Measurements from ENCODE around the gene TRIM10.

Gene TRIM10

GRCh38 chr6:30160008-30160784 lies 815 bp downstream of the TRIM10 start:
- Histone ChIP-seq H3K4me3 (ENCODE audit: low read depth, low read length) (no peak overlapping the region), H3K27ac (ENCODE audit: low read depth, low read length) (no peak overlapping the region), H3K79me2 (ENCODE audit: control insufficient read depth, insufficient read depth, low read length, unreplicated experiment) (no peaks in the 10 kb centered on the region), H3K27me3 (ENCODE audit: insufficient read depth, low read length) (no peaks in the 10 kb centered on the region), H3K36me3 (ENCODE audit: insufficient read depth, low read length) (no peaks in the 10 kb centered on the region), H3K4me1 (ENCODE audit: control insufficient read depth, insufficient read depth, low read length, unreplicated experiment) (peaks cover 25% of the 10 kb centered on the region), H2AFZ (ENCODE audit: low read length, unreplicated experiment) (no peak overlapping the region)

GRCh38 chr6:30158475-30159040 lies 2.5 kb downstream of the TRIM10 start:
- no peaks in the 10 kb centered on the region for H3K36me3 ChIP-seq (ENCODE audit: insufficient read depth, low read length)
- H3K4me3 ChIP-seq (ENCODE audit: low read depth, low read length) = no peak overlapping the region
- no peak overlapping the region for H3K27ac ChIP-seq (ENCODE audit: low read depth, low read length)
- H2AFZ ChIP-seq (ENCODE audit: low read length, unreplicated experiment) = no peak overlapping the region
- H3K4me1 ChIP-seq (ENCODE audit: control insufficient read depth, insufficient read depth, low read length, unreplicated experiment) = peaks cover 35% of the 10 kb centered on the region
- no peaks in the 10 kb centered on the region for H3K27me3 ChIP-seq (ENCODE audit: insufficient read depth, low read length)
- no peaks in the 10 kb centered on the region for H3K79me2 ChIP-seq (ENCODE audit: control insufficient read depth, insufficient read depth, low read length, unreplicated experiment)

GRCh38 chr6:30157999-30158398 lies 3.0 kb downstream of the TRIM10 start:
- H3K4me3 ChIP-seq (ENCODE audit: low read depth, low read length) = no peak overlapping the region
- H2AFZ ChIP-seq (ENCODE audit: low read length, unreplicated experiment) = peak overlapping the region; percentile 47
- H3K36me3 ChIP-seq (ENCODE audit: insufficient read depth, low read length) = no peaks in the 10 kb centered on the region
- no peak overlapping the region for H3K27ac ChIP-seq (ENCODE audit: low read depth, low read length)
- H3K27me3 ChIP-seq (ENCODE audit: insufficient read depth, low read length) = no peaks in the 10 kb centered on the region
- H3K79me2 ChIP-seq (ENCODE audit: control insufficient read depth, insufficient read depth, low read length, unreplicated experiment) = no peaks in the 10 kb centered on the region
- peaks cover 35% of the 10 kb centered on the region for H3K4me1 ChIP-seq (ENCODE audit: control insufficient read depth, insufficient read depth, low read length, unreplicated experiment)

GRCh38 chr6:30157581-30157980 lies 3.4 kb downstream of the TRIM10 start:
- no peaks in the 10 kb centered on the region for H3K27me3 ChIP-seq (ENCODE audit: insufficient read depth, low read length)
- no peaks in the 10 kb centered on the region for H3K36me3 ChIP-seq (ENCODE audit: insufficient read depth, low read length)
- no peak overlapping the region for H3K27ac ChIP-seq (ENCODE audit: low read depth, low read length)
- H3K79me2 ChIP-seq (ENCODE audit: control insufficient read depth, insufficient read depth, low read length, unreplicated experiment) = no peaks in the 10 kb centered on the region
- H3K4me1 ChIP-seq (ENCODE audit: control insufficient read depth, insufficient read depth, low read length, unreplicated experiment) = peaks cover 35% of the 10 kb centered on the region
- H3K4me3 ChIP-seq (ENCODE audit: low read depth, low read length) = no peak overlapping the region
- peak overlapping the region; percentile 47 for H2AFZ ChIP-seq (ENCODE audit: low read length, unreplicated experiment)

GRCh38 chr6:30156774-30157173 lies 4.2 kb downstream of the TRIM10 start:
- no peaks in the 10 kb centered on the region for H3K36me3 ChIP-seq (ENCODE audit: insufficient read depth, low read length)
- no peaks in the 10 kb centered on the region for H3K27me3 ChIP-seq (ENCODE audit: insufficient read depth, low read length)
- peaks cover 35% of the 10 kb centered on the region for H3K4me1 ChIP-seq (ENCODE audit: control insufficient read depth, insufficient read depth, low read length, unreplicated experiment)
- H3K79me2 ChIP-seq (ENCODE audit: control insufficient read depth, insufficient read depth, low read length, unreplicated experiment) = no peaks in the 10 kb centered on the region
- H3K4me3 ChIP-seq (ENCODE audit: low read depth, low read length) = peak overlapping the region; percentile 15; the same call in 1 of the 2 replicates
- peak overlapping the region; percentile 36; the same call in 1 of the 2 replicates for H3K27ac ChIP-seq (ENCODE audit: low read depth, low read length)
- H2AFZ ChIP-seq (ENCODE audit: low read length, unreplicated experiment) = peak overlapping the region; percentile 36

GRCh38 chr6:30156262-30156599 lies 4.8 kb downstream of the TRIM10 start:
- Histone ChIP-seq H3K4me3 (ENCODE audit: low read depth, low read length) (peak overlapping the region; percentile 15; the same call in 1 of the 2 replicates), H3K4me1 (ENCODE audit: control insufficient read depth, insufficient read depth, low read length, unreplicated experiment) (peaks cover 35% of the 10 kb centered on the region), H3K27ac (ENCODE audit: low read depth, low read length) (peak overlapping the region; percentile 81; the same call in 1 of the 2 replicates), H3K79me2 (ENCODE audit: control insufficient read depth, insufficient read depth, low read length, unreplicated experiment) (no peaks in the 10 kb centered on the region), H2AFZ (ENCODE audit: low read length, unreplicated experiment) (peak overlapping the region; percentile 36), H3K27me3 (ENCODE audit: insufficient read depth, low read length) (no peaks in the 10 kb centered on the region), H3K36me3 (ENCODE audit: insufficient read depth, low read length) (no peaks in the 10 kb centered on the region)

- peak overlapping the region; percentile 81 for H3K27ac ChIP-seq (ENCODE audit: low read depth, low read length)
- H3K4me3 ChIP-seq (ENCODE audit: low read depth, low read length) = peak overlapping the region; percentile 15; the same call in 1 of the 2 replicates
- peaks cover 35% of the 10 kb centered on the region for H3K4me1 ChIP-seq (ENCODE audit: control insufficient read depth, insufficient read depth, low read length, unreplicated experiment)
- H3K27me3 ChIP-seq (ENCODE audit: insufficient read depth, low read length) = no peaks in the 10 kb centered on the region
- no peak overlapping the region for H2AFZ ChIP-seq (ENCODE audit: low read length, unreplicated experiment)
- H3K36me3 ChIP-seq (ENCODE audit: insufficient read depth, low read length) = no peaks in the 10 kb centered on the region
- H3K79me2 ChIP-seq (ENCODE audit: control insufficient read depth, insufficient read depth, low read length, unreplicated experiment) = no peaks in the 10 kb centered on the region
These were observed 5.3 kb downstream of the TRIM10 start for GRCh38 chr6:30155520-30156261.

GRCh38 chr6:30154709-30155519 lies 6.1 kb downstream of the TRIM10 start:
- Histone ChIP-seq H3K27ac (ENCODE audit: low read depth, low read length) (peak overlapping the region; percentile 81), H3K4me1 (ENCODE audit: control insufficient read depth, insufficient read depth, low read length, unreplicated experiment) (peaks cover 35% of the 10 kb centered on the region), H3K36me3 (ENCODE audit: insufficient read depth, low read length) (no peaks in the 10 kb centered on the region), H3K79me2 (ENCODE audit: control insufficient read depth, insufficient read depth, low read length, unreplicated experiment) (no peaks in the 10 kb centered on the region), H2AFZ (ENCODE audit: low read length, unreplicated experiment) (peak overlapping the region; percentile 1), H3K4me3 (ENCODE audit: low read depth, low read length) (peak overlapping the region; percentile 20), H3K27me3 (ENCODE audit: insufficient read depth, low read length) (no peaks in the 10 kb centered on the region)

GRCh38 chr6:30154061-30154460 lies 7.0 kb downstream of the TRIM10 start:
- H3K27ac ChIP-seq (ENCODE audit: low read depth, low read length) = no peak overlapping the region
- H3K36me3 ChIP-seq (ENCODE audit: insufficient read depth, low read length) = no peaks in the 10 kb centered on the region
- peaks cover 35% of the 10 kb centered on the region for H3K4me1 ChIP-seq (ENCODE audit: control insufficient read depth, insufficient read depth, low read length, unreplicated experiment)
- H2AFZ ChIP-seq (ENCODE audit: low read length, unreplicated experiment) = no peak overlapping the region
- no peaks in the 10 kb centered on the region for H3K27me3 ChIP-seq (ENCODE audit: insufficient read depth, low read length)
- H3K79me2 ChIP-seq (ENCODE audit: control insufficient read depth, insufficient read depth, low read length, unreplicated experiment) = no peaks in the 10 kb centered on the region
- no peak overlapping the region for H3K4me3 ChIP-seq (ENCODE audit: low read depth, low read length)

- Histone ChIP-seq H3K36me3 (ENCODE audit: insufficient read depth, low read length) (no peaks in the 10 kb centered on the region), H3K4me3 (ENCODE audit: low read depth, low read length) (no peak overlapping the region), H3K4me1 (ENCODE audit: control insufficient read depth, insufficient read depth, low read length, unreplicated experiment) (peaks cover 35% of the 10 kb centered on the region), H3K27ac (ENCODE audit: low read depth, low read length) (no peak overlapping the region), H2AFZ (ENCODE audit: low read length, unreplicated experiment) (no peak overlapping the region), H3K27me3 (ENCODE audit: insufficient read depth, low read length) (no peaks in the 10 kb centered on the region), H3K79me2 (ENCODE audit: control insufficient read depth, insufficient read depth, low read length, unreplicated experiment) (no peaks in the 10 kb centered on the region)
These were observed 8.0 kb downstream of the TRIM10 start for GRCh38 chr6:30152910-30153610.
